Right ventricle myocardium superior (tissue), 1 donor: ENCODE measurements around the gene GOLGA6C. TPM values are rescaled to one million over a fixed set of nuclear protein-coding genes. Genes with fewer than 3 reads are reported as not detected.
A peak's percentile ranks its signal among the peaks of the same experiment; 100 is the strongest.
"Not testable (repeated sequence)": the region's sequence is repeated elsewhere in the genome, so short reads cannot be mapped to it uniquely, and the experiment has no call there.

Experiments
- ATAC-seq: fragments of 200-7000 bp; cut with Tn5 transposase; one replicate; pipeline ENCODE4 v1.9.1; 2020; ENCODE audit warnings: mild to moderate bottlenecking; ENCODE audit not compliant: poor library complexity
- DNase-seq: peaks from one replicate; pipeline ENCODE4 v3.0.0-alpha.2; 2020
- intact Hi-C: fragments of 100-400 bp; cut with DNase I; formaldehyde crosslinking; loops from one replicate; pipeline ENCODE4 v1.11.2; 2022
- total RNA-seq: library from RNA; stranded (reverse); fragmentation: NEBNext Ultra II Directional; extraction: Animal tissue kit (Norgen Biotek cat#: 25700); gene quantifications from one replicate; pipeline ENCODE4 v1.2.1, GENCODE V29; 2021
- donor health status: DM: no; HTN: yes; CAD: no; lungs with severe emphysema.

GOLGA6C gene
- total RNA-seq, 1 donor from 2014 or later, result not detected

DNA sequence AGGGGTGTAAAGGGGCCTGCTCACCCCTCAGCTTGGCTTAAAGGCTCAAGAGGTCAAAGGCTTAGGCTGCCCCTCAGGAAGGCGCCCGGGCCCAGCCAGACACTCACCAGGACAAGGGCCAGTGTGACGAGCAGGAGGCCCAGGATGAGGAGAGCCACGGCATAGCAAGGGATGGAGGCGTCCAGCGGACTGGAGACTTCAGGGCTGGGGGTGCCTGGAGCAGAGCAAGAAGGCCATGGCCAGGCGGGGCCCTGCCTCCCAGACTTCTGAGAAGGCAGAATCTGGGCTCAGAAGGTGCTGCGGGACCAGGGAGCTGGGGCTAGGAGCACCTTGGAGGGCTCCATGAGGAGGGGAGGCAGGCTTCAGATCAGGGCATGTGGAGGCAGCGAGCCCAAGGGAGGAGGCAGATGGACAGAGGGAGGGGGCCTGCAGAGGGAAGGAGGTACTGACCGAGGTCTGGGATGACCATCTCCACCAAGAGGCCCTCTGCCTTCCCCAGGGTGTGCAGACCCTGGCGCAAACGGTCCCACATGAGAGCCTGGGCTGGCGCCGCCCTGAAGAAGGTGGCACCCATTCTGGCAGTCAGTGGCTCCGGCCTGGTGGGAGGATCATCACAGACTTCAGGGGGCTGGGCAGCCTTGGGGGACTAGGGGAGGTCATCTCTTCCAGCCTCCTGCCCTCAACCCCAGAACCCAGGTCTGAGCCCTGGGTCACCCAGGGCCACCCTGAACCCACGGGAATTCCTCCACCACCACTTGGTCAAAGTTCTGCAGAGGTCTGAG is 32.0 kb upstream of the GOLGA6C start:
- no peak for DNase-seq
- ATAC-seq, result no peak
- intact Hi-C loops, result no loop called here

DNA sequence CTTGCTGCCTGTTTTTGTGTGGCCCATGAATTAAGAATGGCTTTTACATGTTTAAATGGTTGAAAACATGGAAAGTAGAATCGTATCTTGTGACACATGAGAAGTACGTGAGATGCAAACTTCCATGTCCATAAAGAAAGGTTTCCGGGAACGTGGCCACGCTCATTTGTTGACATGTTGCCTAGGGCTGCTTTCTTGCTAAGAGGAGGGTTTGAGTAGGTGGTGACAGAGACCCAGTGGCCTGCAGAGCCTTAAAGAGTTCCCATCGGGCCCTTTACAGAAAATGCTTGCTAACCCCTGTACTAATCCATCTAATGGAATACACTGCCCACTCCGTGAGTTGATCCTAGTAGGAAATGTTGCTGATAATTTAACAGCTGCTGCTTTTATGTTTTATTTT is 31.0 kb upstream of the GOLGA6C start:
- intact Hi-C loops, DNase-seq: not testable (repeated sequence)
- peak; percentile 71 for ATAC-seq

DNA sequence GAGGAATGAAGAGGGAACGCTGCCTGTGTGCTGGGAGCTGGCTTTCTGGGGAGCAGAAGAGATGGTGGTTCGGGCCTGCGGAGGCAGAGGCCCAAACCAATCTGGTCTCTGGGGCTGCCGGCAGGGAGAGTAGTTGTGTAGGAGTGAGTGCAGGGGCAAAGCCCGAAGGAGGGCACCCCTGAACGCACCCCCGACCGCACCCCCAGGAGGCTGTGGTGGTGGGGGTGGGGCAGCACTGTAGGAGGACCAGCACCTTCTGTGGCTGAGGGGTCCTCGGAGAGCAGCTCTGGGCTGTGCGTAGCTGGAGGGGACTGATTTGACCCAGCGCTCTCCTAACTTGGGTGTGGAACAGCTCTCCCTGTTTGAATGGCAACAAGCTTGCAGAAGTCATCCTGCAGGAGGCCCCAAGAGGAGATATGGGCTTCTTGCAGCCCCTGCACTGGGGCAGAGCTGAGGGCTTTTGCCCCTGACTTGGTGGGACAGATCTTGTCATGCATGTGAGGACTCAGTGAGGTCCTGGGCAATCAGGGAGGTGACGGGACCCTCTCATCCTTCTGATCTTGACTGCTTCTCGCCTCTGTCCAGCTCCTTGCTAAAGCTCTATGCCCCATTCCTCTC is 30.4 kb upstream of the GOLGA6C start:
- DNase-seq (no peak), ATAC-seq (peak; percentile 6)
- intact Hi-C loops, result no loop called here

DNA sequence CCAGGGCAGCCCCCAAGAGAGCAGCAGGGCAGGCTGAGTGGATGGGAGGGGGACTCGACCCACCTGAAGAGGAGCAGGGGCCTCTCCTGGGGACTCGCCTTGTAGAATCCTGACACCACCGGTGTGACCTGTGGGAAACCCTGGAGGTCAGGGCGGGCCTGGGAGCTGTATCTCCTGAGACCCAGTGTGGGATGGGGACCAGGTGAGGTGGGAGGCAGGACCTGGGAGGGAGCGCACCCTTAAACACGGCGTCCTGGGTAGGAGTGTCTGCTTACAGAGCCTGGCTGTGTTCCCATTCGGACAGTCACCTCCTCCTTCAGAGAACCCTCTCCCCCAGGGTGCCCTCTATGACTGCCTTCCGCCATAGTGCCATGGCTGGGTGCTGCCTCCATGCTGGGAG is 29.3 kb upstream of the GOLGA6C start:
- ATAC-seq, result no peak
- no peak for DNase-seq
- intact Hi-C loops, result no loop called here

DNA sequence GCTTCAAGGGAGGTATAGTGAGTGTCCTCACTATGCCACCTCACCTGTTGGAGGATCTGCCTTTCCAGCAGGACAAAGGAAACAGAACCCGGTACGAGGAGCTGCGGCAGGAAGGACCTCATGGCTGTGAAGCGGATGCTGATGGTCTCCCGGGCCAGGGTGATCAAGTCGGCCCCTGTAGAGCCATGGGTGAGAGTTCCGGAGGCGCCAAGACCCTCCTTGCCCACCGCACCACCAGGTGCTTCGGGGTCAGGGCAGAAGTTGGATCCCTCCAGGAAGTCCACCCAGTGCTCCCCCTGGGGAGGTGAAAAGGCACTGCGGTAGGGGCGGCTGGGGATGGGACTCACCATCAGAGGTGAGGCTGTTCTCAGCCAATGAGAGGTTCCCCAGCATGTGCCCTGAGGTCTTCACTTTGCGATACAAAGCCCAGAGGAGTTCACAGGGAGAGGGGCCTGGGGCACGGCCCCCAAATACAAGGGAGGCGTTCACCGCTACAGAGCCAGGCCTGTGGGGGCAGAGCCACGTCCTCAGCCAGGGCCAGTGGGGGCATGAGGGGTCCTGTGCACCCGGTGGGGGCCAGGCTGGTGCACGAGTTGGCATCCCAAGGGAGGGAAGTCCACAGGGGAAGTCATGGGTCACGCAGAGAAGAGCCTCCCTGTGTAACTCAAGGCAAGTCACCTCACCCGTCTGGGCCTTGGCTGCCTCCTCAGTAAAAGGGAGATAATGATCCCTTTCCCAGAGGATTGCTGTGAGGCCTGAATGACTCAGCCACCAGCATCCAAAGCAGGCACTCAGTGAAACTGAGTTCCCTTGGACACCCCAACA is 28.7 kb upstream of the GOLGA6C start:
- ATAC-seq (no peak), DNase-seq (no peak)
- intact Hi-C loops, result no loop called here

DNA sequence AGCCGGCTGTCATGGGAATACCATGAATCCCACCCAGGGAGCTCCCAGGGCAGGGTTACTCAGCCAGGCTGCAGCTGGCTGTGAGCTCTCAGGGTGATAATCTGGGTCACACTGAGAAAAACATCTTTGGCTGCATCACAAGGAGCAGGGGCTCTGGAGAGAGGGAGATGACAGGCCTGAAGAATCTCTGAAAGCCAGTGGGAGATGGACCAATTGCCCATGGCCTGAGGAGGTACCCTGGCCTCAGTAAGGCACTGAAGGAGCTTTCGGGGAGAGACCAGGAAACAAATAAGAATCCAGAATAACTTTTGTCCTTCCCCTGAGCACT is 28.2 kb upstream of the GOLGA6C start:
- intact Hi-C loops, result no loop called here
- DNase-seq (no peak), ATAC-seq (no peak)

DNA sequence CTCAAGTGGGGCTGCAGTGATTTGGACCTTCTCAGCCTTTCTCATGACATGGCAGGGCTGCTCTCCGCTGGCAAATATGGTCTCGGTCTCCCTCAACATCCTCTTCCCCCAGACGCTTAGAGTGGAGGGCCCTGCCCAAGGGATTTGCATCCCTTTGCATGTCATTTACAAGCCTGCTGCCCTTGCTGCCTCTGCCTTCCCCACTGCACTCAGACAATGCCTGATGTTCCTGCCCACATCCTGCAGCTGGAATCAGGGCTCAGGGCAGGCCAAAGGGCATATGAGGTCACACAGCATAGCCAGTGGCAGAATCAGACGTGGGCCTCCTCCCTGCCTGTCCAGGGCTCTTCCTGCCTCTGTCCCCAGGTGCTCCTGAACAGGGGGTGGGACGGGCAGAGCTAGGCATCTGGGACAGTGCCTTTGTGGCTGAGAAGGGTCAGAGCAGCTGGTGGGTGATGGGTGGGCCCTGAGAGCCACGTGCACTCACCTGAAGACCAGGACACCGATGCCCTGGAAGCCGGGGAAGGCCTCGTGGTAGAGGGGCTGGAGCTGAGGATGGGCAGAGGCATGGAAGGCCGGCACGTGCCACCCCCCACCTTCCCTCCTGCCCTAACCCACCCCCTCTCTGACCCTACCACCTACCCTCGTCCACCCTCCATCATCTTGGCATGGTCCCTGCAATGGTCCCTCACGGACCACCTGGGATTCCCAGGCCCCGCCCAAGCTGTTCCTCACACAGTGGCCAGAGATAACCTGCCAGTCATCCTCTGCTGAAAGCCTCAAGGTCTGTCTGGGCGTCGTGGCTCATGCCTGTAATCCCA is 27.4 kb upstream of the GOLGA6C start:
- ATAC-seq (no peak), DNase-seq (no peak)
- intact Hi-C loops, result no loop called here

DNA sequence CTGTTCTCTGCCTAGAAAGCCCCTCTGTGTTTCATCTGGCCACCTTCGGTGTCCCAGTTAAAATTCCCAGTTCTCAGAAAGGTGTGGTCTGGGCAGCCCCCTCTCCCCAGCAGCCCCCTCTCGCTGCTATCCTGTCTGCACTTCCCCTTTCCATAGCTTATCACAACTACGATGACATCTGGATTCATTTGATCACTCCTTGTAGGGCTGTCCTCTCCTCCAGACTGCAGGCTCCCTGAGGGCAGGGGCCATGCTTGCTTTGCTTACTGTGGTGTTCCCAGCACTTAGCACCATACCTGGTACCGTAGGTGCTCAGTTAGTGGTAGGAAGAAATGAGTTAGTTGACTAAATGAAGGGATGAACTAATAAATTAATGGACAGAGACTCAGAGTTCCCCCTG is 26.3 kb upstream of the GOLGA6C start:
- intact Hi-C loops, result no loop called here
- no peak for DNase-seq

DNA sequence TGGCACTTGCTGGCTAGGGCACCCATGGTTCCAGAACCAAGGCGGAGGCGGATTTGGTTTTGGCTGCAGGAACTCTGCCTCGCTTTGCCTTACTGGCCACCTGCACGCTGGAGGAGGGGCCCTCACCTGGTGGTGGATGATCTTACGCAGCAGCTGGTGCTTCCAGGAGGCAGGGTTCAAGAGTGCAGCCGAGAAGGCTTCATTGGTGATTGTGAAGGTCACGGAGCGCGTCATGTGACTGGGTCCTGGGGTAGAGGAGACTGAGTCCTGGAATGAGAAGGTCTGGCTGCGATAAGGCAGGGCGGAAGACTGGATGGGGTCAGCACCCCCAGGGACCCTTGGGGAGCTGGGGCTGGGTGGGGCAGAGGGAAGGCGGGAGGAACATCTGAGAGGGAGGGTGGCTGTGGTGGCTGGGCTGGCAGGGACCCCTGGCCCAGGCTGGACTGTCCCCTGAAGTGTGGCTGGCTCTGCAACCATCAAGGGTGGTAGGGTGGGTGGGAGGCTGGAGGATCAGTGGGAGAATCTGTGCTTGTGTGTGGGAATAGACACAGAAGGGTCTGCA is 25.8 kb upstream of the GOLGA6C start:
- intact Hi-C loops, result no loop called here

More for the DNA sequence above, 26.3 kb upstream of the GOLGA6C start:
- no peak for ATAC-seq

DNA sequence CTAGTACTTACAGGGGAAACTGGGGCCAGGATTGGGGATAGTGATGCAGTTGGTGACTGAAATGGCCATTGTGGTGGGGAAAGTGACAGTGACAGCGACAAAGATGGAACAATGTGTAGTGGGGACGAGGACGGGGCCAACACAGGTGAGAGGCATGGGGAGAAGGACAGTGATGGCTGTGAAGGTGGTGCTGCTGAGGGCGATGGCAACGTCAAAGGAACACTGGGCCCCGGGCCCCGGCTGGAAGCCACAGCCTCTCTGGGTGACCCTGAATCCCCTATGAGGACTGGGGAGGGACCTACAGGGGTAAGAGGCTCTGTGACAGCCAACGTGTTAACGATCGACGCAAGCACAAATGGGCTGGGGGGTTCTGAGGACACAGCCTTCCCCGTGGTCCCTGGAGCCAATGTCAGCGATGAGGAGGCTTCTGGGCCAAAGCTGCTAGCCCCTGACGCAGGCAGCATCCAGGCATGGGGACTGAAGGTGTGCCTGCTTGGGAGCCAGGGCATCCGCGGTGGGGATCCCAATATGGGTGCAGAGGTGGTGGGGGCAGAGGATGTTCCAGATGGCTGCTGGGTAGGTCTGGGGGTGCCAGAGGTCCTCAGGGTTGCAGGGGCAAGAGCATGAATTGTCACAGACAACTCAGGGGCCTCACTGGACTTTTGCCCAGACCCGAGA is 25.2 kb upstream of the GOLGA6C start:
- ATAC-seq, result no peak
- intact Hi-C loops, result no loop called here
- no peak for DNase-seq

More for the DNA sequence above, 25.8 kb upstream of the GOLGA6C start:
- ATAC-seq (no peak), DNase-seq (no peak)

DNA sequence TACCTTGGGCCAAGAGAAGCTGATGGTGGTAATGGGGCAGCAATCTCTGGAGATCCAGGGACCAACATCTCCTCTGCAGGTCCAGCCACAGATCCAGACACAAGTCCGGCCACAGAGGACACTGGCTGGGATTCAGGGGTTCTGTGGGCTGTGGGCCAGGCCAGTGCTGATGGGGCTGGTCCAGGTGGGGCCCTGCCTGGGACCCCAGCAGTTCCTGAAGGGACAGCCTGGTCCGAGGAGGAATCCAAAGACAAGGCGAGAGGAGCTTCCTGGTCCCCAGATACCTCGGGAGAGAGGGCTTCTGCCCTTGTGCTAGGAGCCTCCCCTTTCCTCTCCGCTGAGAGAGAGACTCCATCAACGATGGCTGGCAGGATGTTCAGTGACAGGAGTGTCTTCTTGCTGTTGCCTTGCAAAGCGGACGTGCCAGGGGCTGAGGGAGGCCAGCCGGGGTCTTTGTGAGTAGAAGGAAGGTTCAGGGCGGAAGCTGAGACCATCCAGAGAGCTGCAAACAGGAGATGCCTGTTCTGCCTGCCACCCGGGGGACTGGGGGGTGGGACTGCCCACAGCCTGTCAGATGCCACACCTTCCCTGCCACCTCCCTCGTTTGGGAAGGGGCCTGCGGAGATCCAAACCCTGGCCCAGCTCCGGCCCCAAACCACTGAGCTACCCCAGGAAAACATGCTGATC is 24.5 kb upstream of the GOLGA6C start:
- intact Hi-C loops, result no loop called here
- DNase-seq (no peak), ATAC-seq (no peak)

DNA sequence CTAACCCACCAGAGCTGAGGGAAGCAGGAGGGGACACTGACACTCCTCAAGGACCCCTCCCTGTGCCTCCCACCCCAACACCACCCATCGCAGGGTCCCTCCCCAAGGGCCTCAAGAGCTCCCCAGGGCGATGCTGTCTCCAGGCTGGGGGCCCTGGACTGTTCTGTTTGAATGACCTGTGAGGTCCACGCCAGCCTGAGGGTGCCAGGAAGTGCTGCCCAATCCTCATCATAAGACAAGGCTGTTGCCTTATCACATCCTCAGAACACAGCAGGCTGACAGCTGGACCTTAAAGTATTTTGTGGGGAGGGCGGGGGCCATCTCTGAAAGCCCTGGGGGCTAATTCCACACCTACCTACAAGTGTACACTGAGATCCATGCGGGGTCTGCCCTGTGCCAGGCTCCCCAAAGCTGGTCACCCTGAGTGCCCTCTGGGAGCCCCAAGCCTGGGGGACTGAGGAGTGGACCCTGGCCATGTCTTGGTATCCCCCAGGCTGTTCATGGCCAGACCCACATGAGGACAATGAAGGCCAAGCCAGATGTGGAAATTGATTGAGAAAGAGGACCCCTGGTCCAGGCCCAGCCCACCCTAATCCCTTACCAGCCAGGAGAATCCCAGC is 23.8 kb upstream of the GOLGA6C start:
- ATAC-seq (no peak), DNase-seq (no peak)
- intact Hi-C loops, result no loop called here

DNA sequence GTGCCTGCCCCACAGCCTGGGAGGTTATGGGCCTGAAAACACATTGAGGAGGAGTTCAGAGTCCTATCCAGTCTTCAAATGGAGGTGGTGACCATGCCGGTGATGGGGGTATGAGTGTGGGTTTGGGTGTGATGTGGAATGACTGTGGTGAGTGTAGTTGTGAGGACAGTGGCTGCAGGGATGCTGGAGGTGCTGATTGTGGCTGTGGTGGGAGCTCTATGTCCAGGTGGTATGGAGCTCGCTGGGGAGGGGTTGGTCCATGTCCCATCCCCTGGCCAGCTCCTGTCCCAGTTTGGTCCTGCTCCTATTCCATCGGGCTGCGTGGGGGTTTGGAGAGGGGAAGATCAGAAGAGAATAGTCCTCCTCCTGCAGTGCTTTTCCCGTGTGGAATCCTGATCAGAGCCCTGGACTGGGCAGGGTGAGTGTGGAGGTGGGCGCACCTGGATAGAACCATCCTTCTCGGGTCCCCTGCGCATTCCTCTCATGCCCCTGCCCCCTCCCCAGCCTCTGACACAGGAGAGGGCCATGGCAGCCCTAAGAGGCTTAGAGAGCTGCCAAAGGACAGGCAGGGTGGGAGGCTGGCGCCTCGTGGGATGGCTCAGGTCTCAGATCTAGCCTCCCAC is 23.0 kb upstream of the GOLGA6C start:
- DNase-seq, result no peak
- ATAC-seq, result no peak
- intact Hi-C loops, result no loop called here

DNA sequence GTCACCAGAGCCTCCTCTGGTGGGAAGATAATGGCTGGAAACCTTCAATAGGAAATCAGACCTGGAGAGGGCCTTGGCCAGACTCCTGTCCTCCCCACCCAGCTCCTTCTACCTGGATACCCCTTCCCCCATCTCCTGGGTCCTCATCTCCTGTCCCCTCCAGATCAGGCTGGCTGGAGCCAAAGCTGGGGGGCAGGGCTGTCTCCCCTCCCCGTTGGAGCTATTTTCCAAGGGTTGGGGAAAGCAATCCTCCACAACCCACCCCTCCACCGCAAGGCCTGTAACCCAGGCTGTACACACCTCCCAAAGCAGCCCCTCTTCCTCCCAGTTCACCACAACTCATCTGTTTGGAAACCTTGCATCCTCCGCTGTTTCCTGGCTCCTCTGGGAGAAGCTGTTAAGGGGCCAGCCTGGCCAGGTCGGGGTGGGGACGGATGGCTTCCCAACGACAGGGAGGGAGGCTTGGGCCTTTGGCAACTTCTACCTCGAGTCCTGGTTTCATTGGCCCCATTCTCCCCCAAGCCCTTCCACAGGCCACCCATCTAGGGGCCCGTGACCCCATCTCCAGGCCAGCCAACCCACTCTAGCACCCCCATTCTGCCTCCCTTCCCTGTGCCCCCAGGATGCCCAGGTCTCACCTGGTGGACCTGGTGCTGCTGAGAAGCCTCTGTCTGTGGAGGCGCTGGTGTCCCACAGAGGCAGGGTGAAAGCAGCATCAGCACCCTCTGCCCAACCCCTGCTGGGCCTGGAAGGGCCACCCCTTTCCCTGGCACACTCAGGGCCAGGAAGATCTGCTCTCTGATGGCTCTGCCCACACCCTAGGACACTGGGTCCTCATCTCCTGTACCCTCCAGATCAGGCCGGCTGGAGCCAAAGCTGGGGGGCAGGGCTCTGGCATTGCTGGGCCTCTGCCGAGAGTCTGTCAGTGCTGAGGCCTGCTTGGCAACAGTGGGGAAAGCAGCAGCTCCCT is 22.1 kb upstream of the GOLGA6C start:
- intact Hi-C loops, result no loop called here
- peak; percentile 87 for ATAC-seq
- peak; percentile 66 for DNase-seq

DNA sequence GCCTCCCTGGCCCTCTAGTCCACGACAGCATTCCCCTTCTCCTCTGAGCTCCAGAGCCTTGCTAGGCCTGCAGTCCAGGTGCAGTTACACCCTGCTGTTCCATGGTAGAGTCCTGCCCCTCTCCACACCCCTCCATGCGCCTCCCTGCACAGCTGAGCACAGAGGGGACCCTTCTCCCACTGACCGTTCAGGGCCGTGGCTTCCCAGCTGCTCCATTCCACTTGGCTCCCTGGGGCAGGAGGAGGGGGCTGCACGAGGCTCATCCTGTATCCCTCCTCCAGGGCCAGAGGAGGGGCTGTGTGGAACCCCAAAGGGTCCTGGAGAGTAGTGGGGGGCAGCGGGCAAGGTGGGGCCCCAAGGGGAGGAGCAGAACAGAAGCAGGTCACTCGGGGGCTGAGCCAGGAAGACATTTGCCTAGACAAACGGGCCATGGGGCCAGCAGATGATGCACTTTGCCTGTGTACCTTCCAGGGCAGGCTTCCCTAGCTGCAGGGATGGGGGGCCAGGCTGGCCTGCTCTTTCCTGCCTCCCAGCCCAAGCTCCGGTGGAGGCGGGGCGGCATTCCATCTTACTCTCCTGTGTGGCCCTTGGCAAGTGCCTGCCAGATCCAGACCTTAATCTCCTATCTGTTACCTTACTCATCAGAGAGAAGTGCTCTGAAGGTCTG is 20.7 kb upstream of the GOLGA6C start:
- no peak for ATAC-seq
- intact Hi-C loops, result no loop called here
- DNase-seq, result no peak
